K562 (cell line): ENCODE results near the gene RPS27. TPM values are rescaled to one million over a fixed set of nuclear protein-coding genes. Genes with fewer than 3 reads are reported as not detected.

ENCODE experiments used
- CREB3 ChIP-seq: fragments of 450-650 bp; conservative IDR thresholded peaks from 2 replicates; pipeline ENCODE4 v1.6.1; 2016; ENCODE audit warnings: missing genetic modification characterization, low read depth, mild to moderate bottlenecking, missing compliant biosample characterization, moderate library complexity
- HMG20B ChIP-seq: fragments of 250-450 bp; sonication (Bioruptor Pico); IDR thresholded peaks from 2 replicates; pipeline ENCODE4 v1.5.0; 2021; ENCODE audit warnings: mild to moderate bottlenecking
- SMC3 ChIP-seq: conservative IDR thresholded peaks from 2 replicates; pipeline ENCODE4 v1.6.1; 2011; ENCODE audit warnings: low read depth, low read length, improper control_type of control experiment; ENCODE audit not compliant: insufficient read depth
- ZBTB2 ChIP-seq: fragments of 450-650 bp; IDR thresholded peaks from 2 replicates; pipeline ENCODE4 v1.6.1; 2016; ENCODE audit warnings: antibody characterized with exemption
- ZNF318 ChIP-seq, 2 experiments: fragments of 450-650 bp; IDR thresholded peaks; 2 replicates each; pipeline ENCODE4 v1.6.1; 2016; ENCODE audit warnings: mild to moderate bottlenecking in 2 of 2, borderline replicate concordance in 1 of 2, low read depth in 1 of 2, moderate library complexity in 1 of 2
- ZNF695 ChIP-seq: fragments of 450-650 bp; formaldehyde crosslinking; IDR thresholded peaks from 2 replicates; pipeline ENCODE4 v1.4.0; 2020; ENCODE audit warnings: mild to moderate bottlenecking, moderate library complexity
- polyA plus RNA-seq, 8 experiments: library from polyadenylated mRNA; depleted of rRNA in 4 of 8; stranded (reverse) in 5 of 8; unstranded in 3 of 8; fragments of >200 nt; fragmentation: Nextera tagmentation in 2 of 8; fragmentation: Illumina TruSeq in 1 of 8; extraction: Ambion mirVana in 2 of 8; extraction: Trizol in 1 of 8; gene quantifications; 2 replicates each; pipeline versions ENCODE4 v1.2.1 to v1.2.3, GENCODE V29; 2011 to 2014; ENCODE audit warnings: inconsistent platforms in 1 of 8, missing spikeins in 1 of 8
- total RNA-seq, 7 experiments: library from RNA; depleted of rRNA in 6 of 7; stranded (reverse); fragments of >200 nt in 6 of 7; fragmentation: Illumina TruSeq in 2 of 7; extraction: Trizol in 2 of 7; gene quantifications; 2 replicates each; pipeline versions ENCODE4 v1.2.1 to v1.2.3, GENCODE V29; 2011 to 2021; ENCODE audit warnings: low replicate concordance in 1 of 7
- TF ChIP-seq, protein P1 (sequence below): fragments of 250-450 bp; sonication (Bioruptor Pico); IDR thresholded peaks from 2 replicates; pipeline ENCODE4 v1.4.0; 2020; ENCODE audit warnings: mild to moderate bottlenecking, moderate library complexity, borderline replicate concordance
- TF ChIP-seq, protein P2 (sequence below), 2 experiments: IDR thresholded peaks; 2 replicates each; pipeline ENCODE4 v1.6.1; 2012; ENCODE audit warnings: improper control_type of control experiment in 2 of 2, low read depth in 2 of 2, low read length in 2 of 2, borderline replicate concordance in 1 of 2

The RPS27 gene
- total and polyA plus RNA-seq, 9 of the 15 experiments (the other 6 are each of a cell fraction or from before 2014, with no cell fraction given) = 2,091 to 9,377 (median 6,706) TPM

GRCh38 chr1:153963030-153963849, 27.3 kb upstream of the RPS27 start, which contains the start of gene SLC39A1 (continued):
- no peak for TF ChIP-seq ZNF318 (IDR thresholded peaks at IDR 0.05; ENCODE audit: borderline replicate concordance in 1 of 2, low read depth in 1 of 2)
- TF ChIP-seq, protein P1, sequence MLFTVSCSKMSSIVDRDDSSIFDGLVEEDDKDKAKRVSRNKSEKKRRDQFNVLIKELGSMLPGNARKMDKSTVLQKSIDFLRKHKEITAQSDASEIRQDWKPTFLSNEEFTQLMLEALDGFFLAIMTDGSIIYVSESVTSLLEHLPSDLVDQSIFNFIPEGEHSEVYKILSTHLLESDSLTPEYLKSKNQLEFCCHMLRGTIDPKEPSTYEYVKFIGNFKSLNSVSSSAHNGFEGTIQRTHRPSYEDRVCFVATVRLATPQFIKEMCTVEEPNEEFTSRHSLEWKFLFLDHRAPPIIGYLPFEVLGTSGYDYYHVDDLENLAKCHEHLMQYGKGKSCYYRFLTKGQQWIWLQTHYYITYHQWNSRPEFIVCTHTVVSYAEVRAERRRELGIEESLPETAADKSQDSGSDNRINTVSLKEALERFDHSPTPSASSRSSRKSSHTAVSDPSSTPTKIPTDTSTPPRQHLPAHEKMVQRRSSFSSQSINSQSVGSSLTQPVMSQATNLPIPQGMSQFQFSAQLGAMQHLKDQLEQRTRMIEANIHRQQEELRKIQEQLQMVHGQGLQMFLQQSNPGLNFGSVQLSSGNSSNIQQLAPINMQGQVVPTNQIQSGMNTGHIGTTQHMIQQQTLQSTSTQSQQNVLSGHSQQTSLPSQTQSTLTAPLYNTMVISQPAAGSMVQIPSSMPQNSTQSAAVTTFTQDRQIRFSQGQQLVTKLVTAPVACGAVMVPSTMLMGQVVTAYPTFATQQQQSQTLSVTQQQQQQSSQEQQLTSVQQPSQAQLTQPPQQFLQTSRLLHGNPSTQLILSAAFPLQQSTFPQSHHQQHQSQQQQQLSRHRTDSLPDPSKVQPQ (CRISPR knock-in tag) = no peak
- no peak for TF ChIP-seq CREB3
- no peak for TF ChIP-seq HMG20B (CRISPR knock-in tag)
- no peak for TF ChIP-seq ZBTB2
- TF ChIP-seq SMC3 = no peak
- no peak for TF ChIP-seq ZNF695 (CRISPR knock-in tag)
- TF ChIP-seq, protein P2, sequence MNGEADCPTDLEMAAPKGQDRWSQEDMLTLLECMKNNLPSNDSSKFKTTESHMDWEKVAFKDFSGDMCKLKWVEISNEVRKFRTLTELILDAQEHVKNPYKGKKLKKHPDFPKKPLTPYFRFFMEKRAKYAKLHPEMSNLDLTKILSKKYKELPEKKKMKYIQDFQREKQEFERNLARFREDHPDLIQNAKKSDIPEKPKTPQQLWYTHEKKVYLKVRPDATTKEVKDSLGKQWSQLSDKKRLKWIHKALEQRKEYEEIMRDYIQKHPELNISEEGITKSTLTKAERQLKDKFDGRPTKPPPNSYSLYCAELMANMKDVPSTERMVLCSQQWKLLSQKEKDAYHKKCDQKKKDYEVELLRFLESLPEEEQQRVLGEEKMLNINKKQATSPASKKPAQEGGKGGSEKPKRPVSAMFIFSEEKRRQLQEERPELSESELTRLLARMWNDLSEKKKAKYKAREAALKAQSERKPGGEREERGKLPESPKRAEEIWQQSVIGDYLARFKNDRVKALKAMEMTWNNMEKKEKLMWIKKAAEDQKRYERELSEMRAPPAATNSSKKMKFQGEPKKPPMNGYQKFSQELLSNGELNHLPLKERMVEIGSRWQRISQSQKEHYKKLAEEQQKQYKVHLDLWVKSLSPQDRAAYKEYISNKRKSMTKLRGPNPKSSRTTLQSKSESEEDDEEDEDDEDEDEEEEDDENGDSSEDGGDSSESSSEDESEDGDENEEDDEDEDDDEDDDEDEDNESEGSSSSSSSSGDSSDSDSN (IDR thresholded peaks at IDR 0.05; ENCODE audit: borderline replicate concordance in 1 of 2, low read depth in 2 of 2, low read length in 2 of 2) = peak in 1 of 2 experiments; percentile 35; a peak in 1 of 4 replicates
